Colon (tissue), 2 donors: Measurements from ENCODE around the gene LOXL3.

Experiments
- FAIRE-seq: peaks from 2 replicates; lab custom pipeline; 2012; peaks lifted over from hg19 to GRCh38; lab: Jason Lieb, UNC
- donor health status: control.
- donor health status: control.

The LOXL3 gene

GRCh38 chr2:74550231-74550630 lies 3.5 kb downstream of the LOXL3 start:
- no peak for FAIRE-seq

- no peak for FAIRE-seq
Measured at GRCh38 chr2:74548900-74549826, 4.6 kb downstream of the LOXL3 start.

- FAIRE-seq, result no peak
Measured at GRCh38 chr2:74548285-74548899, 5.3 kb downstream of the LOXL3 start.

- no peak for FAIRE-seq
Measured at GRCh38 chr2:74546004-74546403, 7.7 kb downstream of the LOXL3 start.

GRCh38 chr2:74544634-74545033 lies 9.1 kb downstream of the LOXL3 start:
- no peak for FAIRE-seq

GRCh38 chr2:74542978-74543377 lies 10.8 kb downstream of the LOXL3 start:
- FAIRE-seq, result no peak

- no peak for FAIRE-seq
Measured at GRCh38 chr2:74540291-74540690, 13.5 kb downstream of the LOXL3 start.

GRCh38 chr2:74538881-74539339 lies 14.8 kb downstream of the LOXL3 start:
- FAIRE-seq, result no peak

GRCh38 chr2:74537140-74537539 lies 16.6 kb downstream of the LOXL3 start:
- no peak for FAIRE-seq

GRCh38 chr2:74536166-74536950 lies 17.4 kb downstream of the LOXL3 start:
- no peak for FAIRE-seq

- no peak for FAIRE-seq
Measured at GRCh38 chr2:74535440-74535965, 18.2 kb downstream of the LOXL3 start.

- FAIRE-seq, result no peak
Measured at GRCh38 chr2:74534411-74534810, 19.3 kb downstream of the LOXL3 start.

GRCh38 chr2:74533464-74533863 lies 20.3 kb downstream of the LOXL3 start:
- FAIRE-seq, result no peak

- no peak for FAIRE-seq
Measured at GRCh38 chr2:74532222-74532621, 21.5 kb downstream of the LOXL3 start.

GRCh38 chr2:74531666-74532065 lies 22.1 kb downstream of the LOXL3 start:
- FAIRE-seq, result no peak

- FAIRE-seq, result no peak
Measured at GRCh38 chr2:74530239-74531187, 23.2 kb downstream of the LOXL3 start.

- FAIRE-seq, result no peak
Measured at GRCh38 chr2:74529357-74530238, 24.1 kb downstream of the LOXL3 start, which contains the start of the genes AUP1 and HTRA2. AUP1 (minus strand) TSS chr2:74529706; CDS start chr2:74529629, 77 bp downstream. HTRA2 (plus strand) TSS chr2:74529933; CDS start chr2:74530007, 74 bp downstream.

- FAIRE-seq, result no peak
Measured at GRCh38 chr2:74528600-74529356, 25.0 kb downstream of the LOXL3 start.

GRCh38 chr2:74527741-74528140 lies 26.0 kb downstream of the LOXL3 start:
- FAIRE-seq, result no peak
